GM19023 (cell line): ENCODE results near the gene SDK1.

Experiments
- ATAC-seq: cut with Tn5 transposase; IDR thresholded peaks from one replicate; pipeline ENCODE4 v1.9.1; 2021; ENCODE audit warnings: mild to moderate bottlenecking, moderate library complexity; ENCODE audit not compliant: unreplicated experiment

Gene SDK1

GRCh38 chr7:4000139-4000538, 699.1 kb downstream of the SDK1 start:
- no peak for ATAC-seq

- no peak for ATAC-seq
Measured at GRCh38 chr7:4000934-4001333, 699.9 kb downstream of the SDK1 start.

GRCh38 chr7:4001742-4002141, 700.7 kb downstream of the SDK1 start:
- ATAC-seq = no peak

- ATAC-seq = no peak
Measured at GRCh38 chr7:4003503-4003902, 702.5 kb downstream of the SDK1 start.

- no peak for ATAC-seq
Measured at GRCh38 chr7:4006687-4007086, 705.6 kb downstream of the SDK1 start.

GRCh38 chr7:4009211-4010060, 708.4 kb downstream of the SDK1 start:
- ATAC-seq = no peak

GRCh38 chr7:4010061-4010605, 709.1 kb downstream of the SDK1 start:
- ATAC-seq = no peak

- ATAC-seq = no peak
Measured at GRCh38 chr7:4010923-4011656, 710.0 kb downstream of the SDK1 start.

- ATAC-seq = no peak
Measured at GRCh38 chr7:4013793-4014192, 712.7 kb downstream of the SDK1 start.

- no peak for ATAC-seq
Measured at GRCh38 chr7:4014346-4015050, 713.4 kb downstream of the SDK1 start.

- ATAC-seq = no peak
Measured at GRCh38 chr7:4015371-4015770, 714.3 kb downstream of the SDK1 start.

- ATAC-seq = no peak
Measured at GRCh38 chr7:4015996-4016395, 714.9 kb downstream of the SDK1 start.

GRCh38 chr7:4017081-4017480, 716.0 kb downstream of the SDK1 start:
- no peak for ATAC-seq

GRCh38 chr7:4017785-4018184, 716.7 kb downstream of the SDK1 start:
- no peak for ATAC-seq

- no peak for ATAC-seq
Measured at GRCh38 chr7:4018601-4019316, 717.7 kb downstream of the SDK1 start.

GRCh38 chr7:4020086-4020485, 719.0 kb downstream of the SDK1 start:
- no peak for ATAC-seq

- ATAC-seq = no peak
Measured at GRCh38 chr7:4021413-4021812, 720.4 kb downstream of the SDK1 start.

GRCh38 chr7:4022265-4022664, 721.2 kb downstream of the SDK1 start:
- ATAC-seq = no peak

GRCh38 chr7:4023502-4023901, 722.5 kb downstream of the SDK1 start:
- ATAC-seq = no peak

- no peak for ATAC-seq
Measured at GRCh38 chr7:4024133-4024532, 723.1 kb downstream of the SDK1 start.

- ATAC-seq = no peak
Measured at GRCh38 chr7:4024806-4025205, 723.8 kb downstream of the SDK1 start.
